HL-60 (cell line): Measurements from ENCODE around the gene CSRP3.

Source experiments
- SPI1 ChIP-seq: IDR thresholded peaks from 2 replicates; pipeline ENCODE4 v1.6.1; 2012; ENCODE audit warnings: low read depth, mild to moderate bottlenecking, borderline replicate concordance
- TF ChIP-seq, protein P1 (sequence below): IDR thresholded peaks from 2 replicates; pipeline ENCODE4 v1.6.1; 2012; ENCODE audit warnings: low read depth; ENCODE audit not compliant: insufficient replicate concordance
- TF ChIP-seq, protein P2 (sequence below): IDR thresholded peaks from one replicate; pipeline ENCODE4 v1.5.1; 2011; ENCODE audit warnings: low read length, control low read depth, inconsistent platforms; ENCODE audit not compliant: insufficient read depth

DNA sequence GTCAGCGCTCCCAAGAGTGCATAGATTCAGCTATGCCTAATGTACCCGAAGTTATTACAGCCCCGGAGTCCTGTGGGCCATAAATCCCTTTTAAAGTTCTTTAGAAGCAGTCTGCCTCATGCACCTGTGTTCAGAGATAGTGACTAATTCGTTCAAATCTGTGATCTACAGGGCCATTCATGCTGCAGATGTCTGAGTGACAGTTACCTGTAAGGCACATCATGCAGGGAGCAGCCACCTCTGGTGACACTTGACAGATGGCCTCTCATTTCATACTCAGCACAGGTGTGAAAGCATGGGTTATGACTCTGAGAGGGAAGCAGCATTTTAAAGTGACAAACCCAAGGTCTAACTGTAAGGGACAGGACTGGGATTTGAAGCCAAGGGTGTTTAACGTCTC, 41.4 kb upstream of the CSRP3 start:
- TF ChIP-seq, protein P1, sequence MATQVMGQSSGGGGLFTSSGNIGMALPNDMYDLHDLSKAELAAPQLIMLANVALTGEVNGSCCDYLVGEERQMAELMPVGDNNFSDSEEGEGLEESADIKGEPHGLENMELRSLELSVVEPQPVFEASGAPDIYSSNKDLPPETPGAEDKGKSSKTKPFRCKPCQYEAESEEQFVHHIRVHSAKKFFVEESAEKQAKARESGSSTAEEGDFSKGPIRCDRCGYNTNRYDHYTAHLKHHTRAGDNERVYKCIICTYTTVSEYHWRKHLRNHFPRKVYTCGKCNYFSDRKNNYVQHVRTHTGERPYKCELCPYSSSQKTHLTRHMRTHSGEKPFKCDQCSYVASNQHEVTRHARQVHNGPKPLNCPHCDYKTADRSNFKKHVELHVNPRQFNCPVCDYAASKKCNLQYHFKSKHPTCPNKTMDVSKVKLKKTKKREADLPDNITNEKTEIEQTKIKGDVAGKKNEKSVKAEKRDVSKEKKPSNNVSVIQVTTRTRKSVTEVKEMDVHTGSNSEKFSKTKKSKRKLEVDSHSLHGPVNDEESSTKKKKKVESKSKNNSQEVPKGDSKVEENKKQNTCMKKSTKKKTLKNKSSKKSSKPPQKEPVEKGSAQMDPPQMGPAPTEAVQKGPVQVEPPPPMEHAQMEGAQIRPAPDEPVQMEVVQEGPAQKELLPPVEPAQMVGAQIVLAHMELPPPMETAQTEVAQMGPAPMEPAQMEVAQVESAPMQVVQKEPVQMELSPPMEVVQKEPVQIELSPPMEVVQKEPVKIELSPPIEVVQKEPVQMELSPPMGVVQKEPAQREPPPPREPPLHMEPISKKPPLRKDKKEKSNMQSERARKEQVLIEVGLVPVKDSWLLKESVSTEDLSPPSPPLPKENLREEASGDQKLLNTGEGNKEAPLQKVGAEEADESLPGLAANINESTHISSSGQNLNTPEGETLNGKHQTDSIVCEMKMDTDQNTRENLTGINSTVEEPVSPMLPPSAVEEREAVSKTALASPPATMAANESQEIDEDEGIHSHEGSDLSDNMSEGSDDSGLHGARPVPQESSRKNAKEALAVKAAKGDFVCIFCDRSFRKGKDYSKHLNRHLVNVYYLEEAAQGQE, result no peak
- TF ChIP-seq SPI1, result no peak
- TF ChIP-seq, protein P2, sequence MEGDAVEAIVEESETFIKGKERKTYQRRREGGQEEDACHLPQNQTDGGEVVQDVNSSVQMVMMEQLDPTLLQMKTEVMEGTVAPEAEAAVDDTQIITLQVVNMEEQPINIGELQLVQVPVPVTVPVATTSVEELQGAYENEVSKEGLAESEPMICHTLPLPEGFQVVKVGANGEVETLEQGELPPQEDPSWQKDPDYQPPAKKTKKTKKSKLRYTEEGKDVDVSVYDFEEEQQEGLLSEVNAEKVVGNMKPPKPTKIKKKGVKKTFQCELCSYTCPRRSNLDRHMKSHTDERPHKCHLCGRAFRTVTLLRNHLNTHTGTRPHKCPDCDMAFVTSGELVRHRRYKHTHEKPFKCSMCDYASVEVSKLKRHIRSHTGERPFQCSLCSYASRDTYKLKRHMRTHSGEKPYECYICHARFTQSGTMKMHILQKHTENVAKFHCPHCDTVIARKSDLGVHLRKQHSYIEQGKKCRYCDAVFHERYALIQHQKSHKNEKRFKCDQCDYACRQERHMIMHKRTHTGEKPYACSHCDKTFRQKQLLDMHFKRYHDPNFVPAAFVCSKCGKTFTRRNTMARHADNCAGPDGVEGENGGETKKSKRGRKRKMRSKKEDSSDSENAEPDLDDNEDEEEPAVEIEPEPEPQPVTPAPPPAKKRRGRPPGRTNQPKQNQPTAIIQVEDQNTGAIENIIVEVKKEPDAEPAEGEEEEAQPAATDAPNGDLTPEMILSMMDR, result no peak
